ENCODE data around the gene SMS. TPM values are rescaled to one million over a fixed set of nuclear protein-coding genes. Genes with fewer than 3 reads are reported as not detected.

SMS gene
- total RNA-seq, 4 donors from 2014 or later: 32.4 to 95.4 (median 43.8) TPM

DNA sequence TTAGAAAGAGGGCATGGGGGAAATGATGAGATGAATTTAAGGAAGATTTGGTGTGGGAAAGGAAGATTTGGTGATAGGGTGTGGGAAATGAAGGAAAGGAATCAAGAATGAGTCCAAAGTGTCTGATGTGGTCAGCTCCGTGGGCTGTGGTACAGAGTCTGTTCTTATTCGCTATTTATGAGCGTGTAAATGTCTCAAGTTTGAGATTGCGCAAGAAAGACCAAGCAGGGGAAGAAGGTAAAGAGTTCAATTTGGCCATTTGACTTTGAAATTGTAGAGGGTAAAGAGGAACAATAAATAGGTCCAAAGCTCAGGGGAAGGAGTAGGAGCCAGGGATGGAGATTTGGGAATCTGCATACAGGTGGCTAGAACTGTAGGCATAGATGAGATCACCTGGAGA lies 11.3 kb upstream of the SMS start:
- no peak overlapping the region for H3K4me3 ChIP-seq
- intact Hi-C loops (cut with DNase I; ENCODE audit: low total_unique reads): no loop called here
- DNase-seq: no peak
- no peak overlapping the region for H3K27ac ChIP-seq
- TF ChIP-seq EP300 (IDR thresholded peaks at IDR 0.05; ENCODE audit: low read depth): no peak
- 88% methylated on average over 3 to 4 of the region's 4 CpGs for WGBS, 2 donors (ENCODE audit: low coverage in 1 of 2)
- no peaks in the 10 kb centered on the region for H3K36me3 ChIP-seq
- no peaks in the 10 kb centered on the region for H3K27me3 ChIP-seq
- H3K9me3 ChIP-seq: no peaks in the 10 kb centered on the region
- H3K4me1 ChIP-seq: no peaks in the 10 kb centered on the region
- in situ Hi-C loops (cut with MboI; ENCODE audit: low pct_ligation_motif_present in 1 of 4, low pct_unique_long_range_greater_than_20kb in 1 of 4, low sequenced_read_pairs in 3 of 4): loop anchor here in 1 of 4 donors (25.0 kb wide), 1 partner anchor 92 kb away; the partner anchor contains the start of gene MBTPS2

- Histone ChIP-seq H3K36me3 (no peaks in the 10 kb centered on the region), H3K27ac (no peak overlapping the region), H3K9me3 (no peaks in the 10 kb centered on the region), H3K27me3 (no peaks in the 10 kb centered on the region), H3K4me1 (no peaks in the 10 kb centered on the region), H3K4me3 (no peak overlapping the region)
- TF ChIP-seq, protein P1, sequence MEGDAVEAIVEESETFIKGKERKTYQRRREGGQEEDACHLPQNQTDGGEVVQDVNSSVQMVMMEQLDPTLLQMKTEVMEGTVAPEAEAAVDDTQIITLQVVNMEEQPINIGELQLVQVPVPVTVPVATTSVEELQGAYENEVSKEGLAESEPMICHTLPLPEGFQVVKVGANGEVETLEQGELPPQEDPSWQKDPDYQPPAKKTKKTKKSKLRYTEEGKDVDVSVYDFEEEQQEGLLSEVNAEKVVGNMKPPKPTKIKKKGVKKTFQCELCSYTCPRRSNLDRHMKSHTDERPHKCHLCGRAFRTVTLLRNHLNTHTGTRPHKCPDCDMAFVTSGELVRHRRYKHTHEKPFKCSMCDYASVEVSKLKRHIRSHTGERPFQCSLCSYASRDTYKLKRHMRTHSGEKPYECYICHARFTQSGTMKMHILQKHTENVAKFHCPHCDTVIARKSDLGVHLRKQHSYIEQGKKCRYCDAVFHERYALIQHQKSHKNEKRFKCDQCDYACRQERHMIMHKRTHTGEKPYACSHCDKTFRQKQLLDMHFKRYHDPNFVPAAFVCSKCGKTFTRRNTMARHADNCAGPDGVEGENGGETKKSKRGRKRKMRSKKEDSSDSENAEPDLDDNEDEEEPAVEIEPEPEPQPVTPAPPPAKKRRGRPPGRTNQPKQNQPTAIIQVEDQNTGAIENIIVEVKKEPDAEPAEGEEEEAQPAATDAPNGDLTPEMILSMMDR (IDR thresholded peaks at IDR 0.05): no peak
- TF ChIP-seq EP300 (IDR thresholded peaks at IDR 0.05; ENCODE audit: low read depth) (no peak), POLR2AphosphoS5 (IDR thresholded peaks at IDR 0.05) (no peak), POLR2A (IDR thresholded peaks at IDR 0.05) (no peak)
- 86% methylated on average over 1 of the region's 1 CpG; no CpG with 5 or more reads in 1 of the 2 donors for WGBS, 2 donors (ENCODE audit: low coverage in 1 of 2)
- DNase-seq: no peak
- intact Hi-C loops (cut with DNase I; ENCODE audit: low total_unique reads) (no loop called here), in situ Hi-C loops (cut with MboI; ENCODE audit: low pct_ligation_motif_present in 1 of 4, low pct_unique_long_range_greater_than_20kb in 1 of 4, low sequenced_read_pairs in 3 of 4) (loop anchor here in 1 of 4 donors (25.0 kb wide), 1 partner anchor 94 kb away; the partner anchor contains the start of gene MBTPS2)
These were observed 9.5 kb upstream of the SMS start for GRCh38 chrX:21930986-21931385.

DNA sequence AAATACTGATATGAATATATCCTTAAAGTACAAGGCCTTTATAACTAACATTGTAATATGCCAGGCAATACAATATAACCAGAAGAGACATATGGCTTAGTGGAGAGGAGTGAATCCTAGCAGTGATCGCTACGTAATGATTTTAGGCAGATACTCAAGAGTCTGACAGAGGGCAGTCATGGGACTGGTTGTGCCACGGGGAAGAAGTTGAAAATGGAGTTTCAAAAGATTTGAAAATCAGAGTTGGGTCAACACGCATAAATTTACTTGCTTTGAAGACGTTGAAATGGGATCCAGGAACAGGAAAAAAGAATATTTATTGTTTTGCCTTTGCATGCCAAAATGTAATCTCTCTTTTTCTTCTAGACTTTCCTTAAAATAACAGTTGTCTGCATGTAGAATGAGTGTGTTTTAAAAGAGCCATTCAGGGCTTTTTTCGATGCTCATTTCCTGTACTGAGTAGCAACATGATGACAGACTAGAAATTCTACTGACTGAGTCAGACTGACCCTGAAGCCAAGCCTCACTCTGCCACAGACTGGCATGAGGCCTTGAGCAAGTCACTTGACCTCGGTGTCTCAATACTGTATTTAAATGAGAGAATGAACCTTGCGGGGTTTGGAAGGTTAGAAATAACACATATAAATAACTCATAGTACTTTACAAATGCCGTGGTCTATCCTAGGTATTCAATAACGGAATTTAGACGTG lies 8.1 kb upstream of the SMS start:
- no peaks in the 10 kb centered on the region for H3K4me1 ChIP-seq
- WGBS, 2 donors (ENCODE audit: low coverage in 1 of 2): 50 to 71% methylated on average over 3 to 11 of the region's 11 CpGs
- TF ChIP-seq POLR2AphosphoS5 (IDR thresholded peaks at IDR 0.05) (no peak), EP300 (IDR thresholded peaks at IDR 0.05; ENCODE audit: low read depth) (no peak), POLR2A (IDR thresholded peaks at IDR 0.05) (no peak)
- TF ChIP-seq, protein P1 (IDR thresholded peaks at IDR 0.05): no peak
- in situ Hi-C loops (cut with MboI; ENCODE audit: low pct_ligation_motif_present in 1 of 4, low pct_unique_long_range_greater_than_20kb in 1 of 4, low sequenced_read_pairs in 3 of 4) (loop anchor here in 1 of 4 donors (25.0 kb wide), 1 partner anchor 95 kb away; the partner anchor contains the start of gene MBTPS2), intact Hi-C loops (cut with DNase I; ENCODE audit: low total_unique reads) (no loop called here)
- no peaks in the 10 kb centered on the region for H3K27me3 ChIP-seq
- no peak for DNase-seq
- H3K36me3 ChIP-seq: no peaks in the 10 kb centered on the region
- H3K4me3 ChIP-seq: no peak overlapping the region
- H3K9me3 ChIP-seq: no peaks in the 10 kb centered on the region
- H3K27ac ChIP-seq: no peak overlapping the region

DNA sequence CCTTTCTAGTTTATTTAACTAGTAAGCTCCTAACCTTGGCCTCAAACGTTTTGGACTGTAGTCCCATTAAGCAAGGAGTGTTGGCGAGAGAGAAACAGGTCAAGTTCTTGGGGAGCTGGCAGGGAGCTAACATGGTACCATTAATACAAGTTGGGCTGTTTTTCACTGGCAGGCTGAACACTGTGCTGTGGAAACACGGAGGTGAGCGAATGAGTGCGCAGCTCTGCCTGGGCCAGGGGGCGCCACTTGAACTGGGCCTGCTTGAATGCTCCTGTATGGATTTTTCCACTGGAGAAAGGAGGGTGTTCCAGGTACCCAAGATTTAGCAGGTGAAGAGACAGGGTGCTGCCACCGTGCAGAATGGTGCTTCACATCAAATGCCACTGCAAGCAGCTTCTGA lies 7.4 kb upstream of the SMS start:
- DNase-seq: no peak
- intact Hi-C loops (cut with DNase I; ENCODE audit: low total_unique reads) (no loop called here), in situ Hi-C loops (cut with MboI; ENCODE audit: low pct_ligation_motif_present in 1 of 4, low pct_unique_long_range_greater_than_20kb in 1 of 4, low sequenced_read_pairs in 3 of 4) (loop anchor here in 1 of 4 donors (25.0 kb wide), 1 partner anchor 96 kb away; the partner anchor contains the start of gene MBTPS2)
- no peak for TF ChIP-seq POLR2A (IDR thresholded peaks at IDR 0.05)
- TF ChIP-seq, protein P1 (IDR thresholded peaks at IDR 0.05): no peak
- TF ChIP-seq EP300 (IDR thresholded peaks at IDR 0.05; ENCODE audit: low read depth): no peak
- TF ChIP-seq POLR2AphosphoS5 (IDR thresholded peaks at IDR 0.05): no peak
- 80 to 100% methylated on average over 4 to 7 of the region's 7 CpGs for WGBS, 2 donors (ENCODE audit: low coverage in 1 of 2)
- Histone ChIP-seq H3K36me3 (no peaks in the 10 kb centered on the region), H3K4me3 (no peak overlapping the region), H3K27me3 (no peaks in the 10 kb centered on the region), H3K9me3 (no peaks in the 10 kb centered on the region), H3K4me1 (no peaks in the 10 kb centered on the region), H3K27ac (no peak overlapping the region)

Measured in transverse colon (tissue), 4 donors.